GM19328 (cell line): ENCODE data around the gene STK32A.

ENCODE experiments used
- ATAC-seq: cut with Tn5 transposase; IDR thresholded peaks from one replicate; pipeline ENCODE4 v1.9.1; 2021; ENCODE audit warnings: mild to moderate bottlenecking, moderate library complexity; ENCODE audit not compliant: unreplicated experiment

STK32A gene

GRCh38 chr5:147248561-147248960 is 13.7 kb downstream of the STK32A start:
- no peak for ATAC-seq

- no peak for ATAC-seq
Measured at GRCh38 chr5:147259837-147260236, 25.0 kb downstream of the STK32A start.

- ATAC-seq, result no peak
Measured at GRCh38 chr5:147267082-147267832, 32.4 kb downstream of the STK32A start.

GRCh38 chr5:147276497-147276896 is 41.7 kb downstream of the STK32A start:
- ATAC-seq, result no peak

GRCh38 chr5:147286296-147286695 is 51.5 kb downstream of the STK32A start:
- ATAC-seq, result no peak

- ATAC-seq, result no peak
Measured at GRCh38 chr5:147287110-147287509, 52.3 kb downstream of the STK32A start.

GRCh38 chr5:147290261-147290660 is 55.4 kb downstream of the STK32A start:
- ATAC-seq, result no peak

- no peak for ATAC-seq
Measured at GRCh38 chr5:147303251-147303650, 68.4 kb downstream of the STK32A start.

GRCh38 chr5:147303976-147304375 is 69.2 kb downstream of the STK32A start:
- no peak for ATAC-seq

GRCh38 chr5:147305147-147305546 is 70.3 kb downstream of the STK32A start:
- no peak for ATAC-seq

GRCh38 chr5:147306351-147306750 is 71.5 kb downstream of the STK32A start:
- ATAC-seq, result no peak

- ATAC-seq, result no peak
Measured at GRCh38 chr5:147307170-147307569, 72.3 kb downstream of the STK32A start.

- no peak for ATAC-seq
Measured at GRCh38 chr5:147309621-147310020, 74.8 kb downstream of the STK32A start.

- no peak for ATAC-seq
Measured at GRCh38 chr5:147310059-147310704, 75.4 kb downstream of the STK32A start.

- no peak for ATAC-seq
Measured at GRCh38 chr5:147317978-147318684, 83.3 kb downstream of the STK32A start.

- no peak for ATAC-seq
Measured at GRCh38 chr5:147321569-147321968, 86.7 kb downstream of the STK32A start.

GRCh38 chr5:147327421-147327820 is 92.6 kb downstream of the STK32A start:
- no peak for ATAC-seq

- ATAC-seq, result no peak
Measured at GRCh38 chr5:147327905-147328304, 93.1 kb downstream of the STK32A start.

GRCh38 chr5:147332658-147333057 is 97.8 kb downstream of the STK32A start:
- ATAC-seq, result no peak

- ATAC-seq, result no peak
Measured at GRCh38 chr5:147336876-147337275, 102.0 kb downstream of the STK32A start.

GRCh38 chr5:147339313-147339712 is 104.5 kb downstream of the STK32A start:
- ATAC-seq, result no peak

GRCh38 chr5:147340941-147341340 is 106.1 kb downstream of the STK32A start:
- ATAC-seq, result no peak
